ENCODE data around the gene OPTN.
"Not testable (repeated sequence)": the region's sequence is repeated elsewhere in the genome, so short reads cannot be mapped to it uniquely, and the experiment has no call there.

OPTN gene

DNA sequence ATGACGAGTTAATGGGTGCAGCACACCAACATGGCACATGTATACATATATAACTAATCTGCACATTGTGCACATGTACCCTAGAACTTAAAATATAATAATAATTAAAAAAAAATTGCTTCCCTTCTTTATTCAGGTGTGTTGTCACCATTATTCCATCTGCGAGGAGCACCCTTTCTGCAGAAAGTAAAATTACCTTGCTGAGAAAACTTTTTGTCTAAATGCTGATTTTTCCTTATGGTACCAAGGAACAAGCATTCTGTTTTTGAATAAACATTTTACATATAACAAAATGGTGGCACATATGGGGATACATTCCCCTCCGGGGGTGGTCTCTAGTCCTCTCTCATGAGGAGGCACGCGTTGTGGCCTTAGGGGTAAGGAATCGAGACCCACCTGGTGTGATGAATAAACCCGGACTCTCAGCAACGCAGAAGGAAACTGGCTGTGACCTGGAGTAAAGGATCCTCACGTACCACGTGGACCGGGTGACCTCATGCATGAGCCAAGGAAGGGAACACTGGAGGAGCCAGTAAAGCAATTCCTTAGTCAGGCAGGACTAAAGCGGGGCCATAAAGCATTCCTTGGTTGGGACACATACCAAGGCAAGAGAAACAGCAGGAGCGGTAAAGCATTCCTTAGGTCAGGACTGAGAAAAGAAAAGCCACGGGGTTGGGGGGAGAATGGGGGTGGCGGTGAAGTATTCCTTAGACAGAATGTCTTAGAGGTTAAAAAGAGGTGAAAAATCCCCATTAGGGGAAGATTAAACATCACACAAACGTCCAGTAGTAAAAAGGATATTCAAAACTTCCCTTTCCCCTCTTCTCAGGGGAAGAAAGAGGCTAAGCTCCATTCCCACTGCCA is 20.8 kb upstream of the OPTN start:
- no peak overlapping the region for H3K4me3 ChIP-seq (ENCODE audit: low read depth, low read length)
- TF ChIP-seq, protein P1, sequence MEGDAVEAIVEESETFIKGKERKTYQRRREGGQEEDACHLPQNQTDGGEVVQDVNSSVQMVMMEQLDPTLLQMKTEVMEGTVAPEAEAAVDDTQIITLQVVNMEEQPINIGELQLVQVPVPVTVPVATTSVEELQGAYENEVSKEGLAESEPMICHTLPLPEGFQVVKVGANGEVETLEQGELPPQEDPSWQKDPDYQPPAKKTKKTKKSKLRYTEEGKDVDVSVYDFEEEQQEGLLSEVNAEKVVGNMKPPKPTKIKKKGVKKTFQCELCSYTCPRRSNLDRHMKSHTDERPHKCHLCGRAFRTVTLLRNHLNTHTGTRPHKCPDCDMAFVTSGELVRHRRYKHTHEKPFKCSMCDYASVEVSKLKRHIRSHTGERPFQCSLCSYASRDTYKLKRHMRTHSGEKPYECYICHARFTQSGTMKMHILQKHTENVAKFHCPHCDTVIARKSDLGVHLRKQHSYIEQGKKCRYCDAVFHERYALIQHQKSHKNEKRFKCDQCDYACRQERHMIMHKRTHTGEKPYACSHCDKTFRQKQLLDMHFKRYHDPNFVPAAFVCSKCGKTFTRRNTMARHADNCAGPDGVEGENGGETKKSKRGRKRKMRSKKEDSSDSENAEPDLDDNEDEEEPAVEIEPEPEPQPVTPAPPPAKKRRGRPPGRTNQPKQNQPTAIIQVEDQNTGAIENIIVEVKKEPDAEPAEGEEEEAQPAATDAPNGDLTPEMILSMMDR (IDR thresholded peaks at IDR 0.05; ENCODE audit: insufficient read depth, low read depth, low read length, missing control alignments), result no peak
- no peak for DNase-seq (ENCODE audit: low read depth)

DNA sequence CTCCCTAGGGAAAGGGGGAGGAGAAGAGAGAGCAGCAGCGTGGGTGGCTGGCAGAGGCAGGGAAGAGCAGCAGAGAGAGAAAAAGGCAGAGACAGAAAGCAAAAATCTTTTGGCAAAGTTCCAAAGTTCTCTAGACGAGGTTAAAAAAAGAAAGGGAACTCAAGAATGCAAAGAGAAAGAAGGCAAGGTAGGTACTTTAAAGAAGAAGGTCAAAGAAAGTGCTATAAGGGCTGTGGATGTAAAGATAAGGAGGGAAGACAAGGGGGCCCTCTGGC is 20.2 kb upstream of the OPTN start:
- TF ChIP-seq, protein P1 (IDR thresholded peaks at IDR 0.05; ENCODE audit: insufficient read depth, low read depth, low read length, missing control alignments), result no peak
- DNase-seq (ENCODE audit: low read depth), result no peak
- no peak overlapping the region for H3K4me3 ChIP-seq (ENCODE audit: low read depth, low read length)

DNA sequence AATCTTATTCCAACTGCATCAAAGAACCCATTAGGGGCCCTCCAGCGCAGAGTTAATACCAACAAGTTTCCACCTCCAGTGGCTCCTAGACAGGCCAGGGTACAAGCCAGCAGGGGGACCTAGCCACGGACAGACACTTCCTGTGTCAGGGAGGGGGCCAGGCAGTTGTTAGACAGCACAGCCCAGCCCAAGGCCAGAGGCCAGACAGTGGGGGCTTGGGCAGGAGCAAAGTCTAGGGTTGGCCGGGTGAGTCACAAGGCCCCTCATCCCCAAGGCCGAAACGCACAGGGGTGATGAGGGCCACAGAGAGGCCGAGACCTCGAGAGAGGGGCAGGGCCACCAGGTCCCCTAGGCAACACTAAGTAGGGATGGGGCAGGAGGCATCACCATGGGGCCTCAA is 19.3 kb upstream of the OPTN start:
- TF ChIP-seq, protein P1 (IDR thresholded peaks at IDR 0.05; ENCODE audit: insufficient read depth, low read depth, low read length, missing control alignments), result no peak
- no peak for DNase-seq (ENCODE audit: low read depth)
- H3K4me3 ChIP-seq (ENCODE audit: low read depth, low read length), result no peak overlapping the region

DNA sequence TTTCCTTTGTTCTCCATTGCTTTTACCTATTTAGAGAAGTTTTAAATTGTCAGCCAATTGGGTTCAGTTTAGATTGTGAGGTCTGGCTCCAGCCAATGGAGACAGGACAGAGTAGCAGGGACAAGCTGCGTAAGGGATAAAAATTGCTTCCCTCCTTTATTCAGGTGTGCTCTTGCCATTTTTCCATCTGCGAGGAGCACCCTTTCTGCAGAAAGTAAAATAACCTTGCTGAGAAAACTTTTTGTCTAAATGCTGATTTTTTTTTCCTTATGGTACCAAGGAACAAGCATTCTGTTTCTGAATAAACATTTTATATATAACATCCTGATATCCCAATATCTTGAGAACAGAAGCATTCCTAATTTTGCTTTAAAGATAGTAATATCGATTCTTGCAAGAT is 16.3 kb upstream of the OPTN start:
- not testable (repeated sequence) for H3K4me3 ChIP-seq (ENCODE audit: low read depth, low read length); DNase-seq (ENCODE audit: low read depth)

DNA sequence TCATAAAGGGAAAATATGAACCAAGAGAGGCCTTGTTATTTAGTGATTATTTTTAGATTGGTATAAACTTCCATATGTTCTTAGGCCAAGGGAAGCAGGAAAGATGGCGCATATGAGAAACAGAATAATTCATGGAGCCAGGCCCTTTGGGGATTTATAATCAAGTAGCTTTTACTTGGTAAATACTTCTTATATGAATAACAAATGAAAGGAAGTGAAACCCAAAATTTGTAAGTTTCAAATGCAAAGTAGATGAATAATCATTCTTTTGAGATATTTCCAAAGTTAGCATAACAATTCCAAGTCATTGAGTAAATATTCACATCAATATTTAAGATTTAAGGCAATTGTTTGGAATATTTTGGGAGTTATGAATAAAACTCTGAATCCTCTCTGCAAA is 13.9 kb upstream of the OPTN start:
- DNase-seq (ENCODE audit: low read depth), result no peak
- no peak overlapping the region for H3K4me3 ChIP-seq (ENCODE audit: low read depth, low read length)
- TF ChIP-seq, protein P1 (IDR thresholded peaks at IDR 0.05; ENCODE audit: insufficient read depth, low read depth, low read length, missing control alignments), result no peak

DNA sequence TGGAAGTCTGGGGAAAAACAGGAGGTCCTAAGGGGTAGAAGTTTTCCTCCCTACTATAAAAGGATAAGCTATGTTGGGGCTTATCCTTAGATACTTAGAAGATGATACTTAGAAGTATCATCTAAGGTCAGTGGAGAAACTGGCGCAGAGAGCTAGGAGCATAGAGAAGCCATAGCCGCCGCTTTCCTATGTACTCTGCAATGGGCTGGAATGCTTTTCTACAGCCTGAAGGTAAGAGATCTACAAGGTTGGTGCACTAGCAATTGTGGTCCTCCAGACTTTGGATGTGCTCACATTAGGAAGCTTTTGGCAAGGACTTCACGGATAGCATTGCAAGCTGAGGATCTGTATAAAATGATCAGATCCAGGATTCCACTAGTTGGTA is 12.4 kb upstream of the OPTN start:
- TF ChIP-seq, protein P1 (IDR thresholded peaks at IDR 0.05; ENCODE audit: insufficient read depth, low read depth, low read length, missing control alignments), result no peak
- DNase-seq (ENCODE audit: low read depth), result no peak

DNA sequence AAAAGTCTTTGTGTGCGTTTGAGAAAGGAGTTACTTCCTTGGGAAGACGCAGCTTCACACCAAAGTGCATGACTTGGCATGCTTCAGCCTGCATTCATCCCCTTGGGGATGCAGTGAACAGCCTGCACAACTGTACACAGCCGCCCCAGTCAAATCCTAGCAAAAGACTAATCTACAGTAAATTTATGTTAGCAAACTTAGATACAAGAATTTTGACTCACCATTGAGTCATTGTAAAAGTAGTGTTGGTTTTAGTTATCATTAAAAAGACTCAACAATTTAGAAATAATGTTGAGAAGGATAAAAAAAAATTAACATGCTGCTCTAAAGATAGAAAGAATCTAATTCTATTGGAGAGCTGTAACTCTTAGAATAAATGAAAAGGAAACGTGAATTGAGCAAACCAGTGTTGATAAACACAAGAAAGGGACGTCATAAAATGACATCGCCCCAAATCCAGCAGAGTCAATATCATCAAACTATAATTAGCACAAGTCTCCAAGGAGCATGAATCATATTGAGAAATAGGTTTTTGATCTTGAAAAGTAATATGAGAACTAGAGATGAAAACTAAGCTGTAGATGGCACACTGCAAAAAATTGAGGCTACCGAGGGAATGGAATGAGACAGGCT is 11.9 kb upstream of the OPTN start:
- no peak overlapping the region for H3K4me3 ChIP-seq (ENCODE audit: low read depth, low read length)
- TF ChIP-seq, protein P1 (IDR thresholded peaks at IDR 0.05; ENCODE audit: insufficient read depth, low read depth, low read length, missing control alignments), result no peak
- no peak for DNase-seq (ENCODE audit: low read depth)

More for the DNA sequence above, 12.4 kb upstream of the OPTN start:
- H3K4me3 ChIP-seq (ENCODE audit: low read depth, low read length), result no peak overlapping the region

Measured in GM12865 (cell line).